Ureter (tissue), 1 donor: ENCODE measurements around the gene HDAC9. TPM values are rescaled to one million over a fixed set of nuclear protein-coding genes. Genes with fewer than 3 reads are reported as not detected.
"Not testable (repeated sequence)": the region's sequence is repeated elsewhere in the genome, so short reads cannot be mapped to it uniquely, and the experiment has no call there.

ENCODE experiments used
- DNase-seq: peaks from one replicate; pipeline ENCODE4 v3.0.0-alpha.2; 2020; ENCODE audit warnings: low spot score
- total RNA-seq: library from RNA; stranded (reverse); gene quantifications from one replicate; pipeline ENCODE4 v1.2.4, GENCODE V29; 2023
- donor health status: DM: yes; HTN: yes; CAD: no.

The HDAC9 gene
- total RNA-seq, 1 donor from 2014 or later, result 20.0 TPM

- DNase-seq, result no peak
These were observed 228.8 kb downstream of the HDAC9 start for GRCh38 chr7:18724318-18724717.

DNA sequence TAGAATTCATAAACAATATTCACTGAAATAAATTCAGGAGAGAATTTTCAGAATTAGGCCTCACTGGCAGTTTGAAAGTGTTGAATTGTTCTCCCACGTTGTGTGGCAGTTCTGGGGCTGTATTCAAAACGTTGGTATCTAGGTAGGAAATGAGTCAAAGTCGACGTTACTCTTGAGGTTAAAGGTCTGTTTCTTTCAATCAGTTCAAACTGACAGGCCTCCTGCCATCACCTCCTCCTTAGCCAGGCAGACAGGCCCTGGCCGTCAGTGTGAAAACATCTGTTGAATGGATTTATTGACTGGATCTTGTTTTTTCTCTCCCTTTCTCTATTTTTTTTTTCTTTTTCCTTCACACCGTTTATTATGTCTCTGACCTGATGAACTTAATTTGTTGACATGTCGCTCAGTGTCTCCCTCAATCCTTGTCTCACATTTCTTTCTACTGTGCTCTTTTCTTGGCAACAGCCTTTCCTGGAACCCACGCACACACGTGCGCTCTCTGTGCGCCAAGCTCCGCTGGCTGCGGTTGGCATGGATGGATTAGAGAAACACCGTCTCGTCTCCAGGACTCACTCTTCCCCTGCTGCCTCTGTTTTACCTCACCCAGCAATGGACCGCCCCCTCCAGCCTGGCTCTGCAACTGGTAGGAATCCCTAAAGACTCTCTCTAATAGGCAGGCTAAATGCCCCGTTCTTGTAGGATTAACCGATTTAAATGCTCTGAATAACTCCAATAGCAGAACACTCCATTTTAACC lies 231.7 kb downstream of the HDAC9 start:
- DNase-seq, result no peak

- not testable (repeated sequence) for DNase-seq
These were observed 240.5 kb downstream of the HDAC9 start for GRCh38 chr7:18736012-18736411.

DNA sequence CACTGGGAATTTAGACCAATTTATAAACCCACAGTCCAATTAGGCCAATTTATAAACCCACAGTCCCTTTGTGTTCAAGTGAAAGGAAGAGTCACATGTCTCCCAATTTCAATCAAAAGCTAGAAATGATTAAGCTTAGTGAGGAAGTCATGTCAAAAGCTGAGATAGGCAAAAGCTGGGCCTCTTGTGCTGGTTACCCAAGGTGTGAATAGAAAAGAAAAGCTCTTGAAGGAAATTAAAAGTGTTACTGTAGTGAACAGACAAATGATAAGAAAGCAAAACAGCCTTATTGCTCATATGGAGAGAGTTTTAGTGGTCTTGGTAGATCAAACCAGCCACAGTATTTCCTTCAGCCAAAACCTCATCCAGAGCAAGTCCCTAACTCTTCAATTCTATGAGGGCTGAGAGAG lies 245.0 kb downstream of the HDAC9 start:
- DNase-seq, result no peak

DNA sequence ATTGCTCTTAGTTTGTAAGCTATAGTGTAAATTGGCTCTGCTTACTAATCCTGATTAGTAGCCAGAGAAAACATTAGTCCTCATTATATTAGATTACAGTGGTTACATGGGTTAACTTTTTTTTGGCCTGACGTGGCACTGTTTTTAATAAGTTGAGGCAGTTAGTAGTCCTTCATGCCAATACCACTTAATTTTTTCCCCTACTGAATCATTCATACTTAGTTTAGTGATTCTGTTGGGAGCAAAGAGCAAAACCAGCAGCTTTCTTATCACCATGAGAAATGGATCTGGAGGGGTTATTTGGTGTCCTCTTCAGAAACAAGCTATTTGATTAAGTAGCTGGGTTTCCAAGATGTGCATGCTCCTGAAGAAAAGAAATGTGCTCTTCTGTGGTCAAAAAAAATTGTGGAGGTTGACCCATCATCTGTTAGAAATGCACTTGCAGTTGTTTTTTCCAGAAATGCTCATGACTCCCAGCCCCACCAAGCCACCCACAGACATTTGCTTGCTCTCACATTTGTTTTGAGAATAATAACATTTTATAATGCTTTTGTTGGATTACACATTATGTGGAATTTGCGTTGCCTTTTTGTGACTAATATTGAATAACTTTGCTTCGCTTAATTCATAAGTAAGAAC lies 258.5 kb downstream of the HDAC9 start:
- DNase-seq, result no peak

DNA sequence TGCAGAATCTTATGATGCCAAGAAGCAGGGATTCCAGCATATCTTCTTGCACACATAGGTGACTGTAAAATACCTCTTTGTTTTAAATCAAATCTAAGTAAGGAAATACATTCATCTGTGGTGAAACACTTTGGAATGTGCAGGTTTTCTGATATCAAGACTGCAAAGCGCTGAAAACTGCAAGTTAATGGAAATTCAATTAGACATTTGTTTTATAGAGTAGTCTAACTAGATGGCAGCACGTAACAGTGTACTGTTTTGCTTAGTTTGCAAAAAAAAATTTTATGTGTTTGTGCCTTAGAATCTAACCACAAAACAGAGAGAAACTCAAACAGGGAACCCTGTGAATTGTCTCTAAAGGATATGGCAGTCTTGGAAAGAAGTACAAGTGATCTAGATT lies 259.2 kb downstream of the HDAC9 start:
- DNase-seq, result no peak

DNA sequence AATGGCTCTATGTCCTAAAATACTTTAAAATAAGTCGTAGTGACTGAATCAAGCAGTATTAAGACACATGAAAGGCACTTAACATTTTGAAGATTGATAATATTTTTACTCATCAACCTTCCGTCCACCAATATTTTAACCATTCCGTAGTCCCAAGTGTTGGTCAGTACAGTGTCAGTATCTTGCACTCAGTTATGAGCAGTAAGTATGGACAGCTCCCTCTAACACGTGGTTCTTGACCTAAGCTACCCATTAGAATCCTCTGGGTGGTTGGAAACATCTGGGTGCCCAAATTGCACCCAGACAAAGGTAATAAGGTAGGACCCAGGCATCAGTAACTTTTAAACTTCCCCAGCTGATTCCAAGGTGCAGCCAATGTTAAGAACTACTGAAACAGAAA lies 260.2 kb downstream of the HDAC9 start:
- DNase-seq, result no peak

DNA sequence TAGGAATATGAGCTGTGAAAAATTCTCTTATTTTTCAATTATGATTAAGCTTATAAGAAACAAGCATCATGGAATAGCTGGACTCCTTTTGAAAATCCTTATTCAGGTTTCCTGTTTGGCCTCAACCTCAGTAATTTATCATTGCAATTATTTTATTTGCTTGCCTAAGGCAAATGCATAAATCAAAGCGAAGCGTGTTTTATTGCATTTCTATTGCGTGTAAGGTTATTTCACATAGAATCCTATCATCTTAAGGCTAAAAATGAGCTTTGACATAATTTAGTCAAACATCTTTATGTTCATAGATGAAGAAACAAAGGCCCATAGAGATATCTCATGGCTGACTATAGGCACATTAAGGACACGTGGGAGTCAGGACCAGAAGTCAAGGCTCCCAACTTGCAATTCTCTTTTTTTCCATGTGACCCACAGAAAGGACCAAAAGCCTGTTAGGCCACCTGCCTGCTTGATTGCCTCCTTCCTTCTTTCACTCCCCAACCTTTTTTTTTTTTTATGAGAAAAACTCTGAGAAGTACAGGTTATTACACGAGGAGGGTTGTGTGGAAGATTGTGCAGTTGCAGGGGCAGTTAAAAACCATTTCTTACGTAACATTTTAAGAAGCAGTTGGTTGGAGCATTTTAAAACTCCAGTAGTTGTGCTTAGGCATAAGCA lies 261.0 kb downstream of the HDAC9 start:
- DNase-seq, result no peak

GRCh38 chr7:18760046-18760445 lies 264.5 kb downstream of the HDAC9 start:
- no peak for DNase-seq

DNA sequence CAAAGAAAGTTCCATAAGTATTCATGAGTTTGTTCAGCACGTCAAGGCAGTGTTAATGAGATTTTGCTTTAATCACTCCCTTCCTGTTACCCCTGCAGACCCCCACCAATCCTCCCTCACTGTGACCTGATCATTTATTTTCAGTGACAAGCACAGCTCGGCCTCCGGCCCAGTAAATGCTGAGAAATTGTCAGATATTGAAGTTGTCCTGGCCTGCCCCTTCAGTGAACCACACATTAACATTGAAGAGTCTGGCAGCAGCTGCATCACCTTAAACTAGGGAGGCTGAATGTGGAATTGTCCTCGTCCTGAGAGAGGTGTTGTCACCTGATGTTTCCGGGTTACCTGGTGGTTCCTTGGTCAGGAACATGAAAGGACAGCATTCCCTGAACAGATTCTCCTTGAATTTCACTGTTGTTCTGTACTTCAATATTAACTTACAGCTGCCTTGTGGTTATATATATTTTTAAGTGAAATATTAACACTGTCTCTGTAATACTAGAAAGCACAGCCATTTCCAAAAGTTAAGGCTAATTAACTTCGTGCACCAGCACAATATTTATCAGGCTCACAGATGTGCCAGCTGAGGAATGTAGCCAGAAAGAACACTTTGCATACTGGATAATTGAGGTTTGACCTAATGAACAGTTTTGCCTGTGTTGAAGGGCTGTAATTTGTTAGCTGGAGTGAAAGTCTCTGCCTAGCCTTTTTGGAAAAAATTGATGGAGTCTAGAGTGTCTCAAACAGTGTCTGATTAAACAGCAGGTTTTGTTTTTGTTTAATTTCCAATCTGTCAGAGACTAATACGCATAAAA lies 265.3 kb downstream of the HDAC9 start:
- no peak for DNase-seq

- no peak for DNase-seq
These were observed 266.6 kb downstream of the HDAC9 start for GRCh38 chr7:18762189-18762588.

DNA sequence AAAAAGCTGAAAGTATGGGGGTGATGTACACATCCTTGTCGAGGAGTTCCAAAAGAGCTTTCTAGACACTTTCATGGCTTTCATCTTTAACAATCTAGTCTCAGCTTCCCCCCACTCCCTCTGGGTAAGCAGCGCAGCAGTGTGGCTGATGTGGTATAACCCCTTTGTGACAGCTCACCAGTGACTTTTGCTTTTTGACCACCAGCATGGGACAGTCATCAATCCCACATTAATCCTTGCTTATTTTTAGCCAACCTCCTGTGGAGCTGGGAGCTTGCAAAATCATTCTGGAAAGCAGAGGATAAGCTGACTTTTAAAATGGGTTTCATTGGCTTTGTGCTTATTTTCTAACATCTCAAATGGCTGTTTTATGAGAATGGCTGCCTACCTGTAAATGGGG lies 272.7 kb downstream of the HDAC9 start:
- DNase-seq, result no peak

DNA sequence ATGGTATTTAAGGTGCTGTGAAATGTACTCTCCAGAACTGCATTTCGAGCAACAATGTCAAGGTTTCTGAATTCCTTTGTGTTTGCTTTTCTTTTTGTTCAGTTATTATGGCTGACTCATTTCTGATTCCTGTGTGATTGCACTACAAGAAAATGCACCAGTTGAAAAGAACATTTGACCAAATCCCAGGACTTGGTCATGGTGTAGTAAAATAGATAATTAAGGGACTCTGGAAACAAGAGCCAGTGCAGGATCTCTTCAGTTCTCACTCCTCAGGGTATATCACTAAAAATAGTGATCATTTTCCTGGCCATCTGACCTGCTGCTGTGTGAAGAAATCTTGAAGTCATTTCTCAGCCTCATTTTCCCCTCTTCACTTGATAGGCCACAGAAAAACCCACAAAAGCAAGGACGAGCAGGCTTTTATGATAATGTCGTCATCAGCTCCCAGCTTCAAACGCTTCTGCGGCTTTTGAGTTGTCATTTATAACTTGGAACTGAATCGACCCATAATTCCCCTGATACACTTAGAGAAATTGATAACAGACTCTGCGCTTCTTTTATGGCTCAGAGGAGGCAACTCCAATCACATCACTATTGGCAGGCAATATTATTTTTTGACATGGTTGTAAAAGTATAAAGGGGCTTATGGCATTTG lies 274.7 kb downstream of the HDAC9 start:
- DNase-seq, result no peak

- no peak for DNase-seq
These were observed 275.3 kb downstream of the HDAC9 start for GRCh38 chr7:18770822-18771221.

GRCh38 chr7:18771834-18772566 lies 276.5 kb downstream of the HDAC9 start:
- no peak for DNase-seq

GRCh38 chr7:18772567-18772965 lies 277.0 kb downstream of the HDAC9 start:
- no peak for DNase-seq

- DNase-seq, result no peak
These were observed 281.8 kb downstream of the HDAC9 start for GRCh38 chr7:18777314-18777713.

- DNase-seq, result no peak
These were observed 283.0 kb downstream of the HDAC9 start for GRCh38 chr7:18778594-18778993.

GRCh38 chr7:18780266-18780665 lies 284.7 kb downstream of the HDAC9 start:
- DNase-seq, result no peak

GRCh38 chr7:18780938-18781337 lies 285.4 kb downstream of the HDAC9 start:
- DNase-seq, result no peak

GRCh38 chr7:18786196-18786727 lies 290.7 kb downstream of the HDAC9 start:
- DNase-seq, result no peak
